ENCODE measurements around the gene RAB20. TPM values are rescaled to one million over a fixed set of nuclear protein-coding genes. Genes with fewer than 3 reads are reported as not detected.

The RAB20 gene
- total and polyA plus RNA-seq, 2 donors (not counting 1 experiment from before 2014, with no cell fraction given) = 2.4 to 4.6 TPM

Other genes starting within 250 kb of the RAB20 start
- 33.3 and 36.0 TPM in 2 replicates for gene NAXD, start 53.8 kb upstream of the RAB20 start, total RNA-seq
- gene NAXD, start 53.8 kb upstream of the RAB20 start, polyA plus RNA-seq = 24.7 and 28.4 TPM in 2 replicates
- 154 and 168 TPM in 2 replicates for gene CARS2, start 144.4 kb upstream of the RAB20 start, total RNA-seq
- gene CARS2, start 144.4 kb upstream of the RAB20 start, polyA plus RNA-seq = 188 and 199 TPM in 2 replicates
- gene ING1, start 152.0 kb upstream of the RAB20 start, total RNA-seq = 34.2 and 37.7 TPM in 2 replicates
- 29.1 and 38.4 TPM in 2 replicates for gene ING1, start 152.0 kb upstream of the RAB20 start, polyA plus RNA-seq